ENCODE data around the gene PIF1.

DNA sequence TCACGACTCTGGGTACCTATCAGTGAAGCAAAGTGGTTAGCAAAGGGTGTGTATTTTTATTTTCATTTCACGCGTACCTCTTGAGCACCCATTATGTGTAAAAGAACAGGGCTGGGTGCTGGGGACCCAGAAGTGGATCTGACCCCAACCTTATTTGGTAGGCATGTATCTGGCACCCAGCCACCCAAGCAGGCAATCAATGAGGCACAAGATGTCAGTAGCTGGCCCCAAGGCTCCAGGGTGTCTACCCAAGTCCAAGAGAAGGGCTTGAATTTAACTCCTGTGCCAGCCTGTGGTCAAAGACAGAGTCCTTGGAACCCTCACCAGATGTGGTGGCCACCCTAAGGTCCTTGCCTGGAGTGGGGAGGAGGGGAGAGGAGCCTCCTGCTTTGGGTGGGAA is 22.0 kb upstream of the PIF1 start:
- TF ChIP-seq, protein P1, sequence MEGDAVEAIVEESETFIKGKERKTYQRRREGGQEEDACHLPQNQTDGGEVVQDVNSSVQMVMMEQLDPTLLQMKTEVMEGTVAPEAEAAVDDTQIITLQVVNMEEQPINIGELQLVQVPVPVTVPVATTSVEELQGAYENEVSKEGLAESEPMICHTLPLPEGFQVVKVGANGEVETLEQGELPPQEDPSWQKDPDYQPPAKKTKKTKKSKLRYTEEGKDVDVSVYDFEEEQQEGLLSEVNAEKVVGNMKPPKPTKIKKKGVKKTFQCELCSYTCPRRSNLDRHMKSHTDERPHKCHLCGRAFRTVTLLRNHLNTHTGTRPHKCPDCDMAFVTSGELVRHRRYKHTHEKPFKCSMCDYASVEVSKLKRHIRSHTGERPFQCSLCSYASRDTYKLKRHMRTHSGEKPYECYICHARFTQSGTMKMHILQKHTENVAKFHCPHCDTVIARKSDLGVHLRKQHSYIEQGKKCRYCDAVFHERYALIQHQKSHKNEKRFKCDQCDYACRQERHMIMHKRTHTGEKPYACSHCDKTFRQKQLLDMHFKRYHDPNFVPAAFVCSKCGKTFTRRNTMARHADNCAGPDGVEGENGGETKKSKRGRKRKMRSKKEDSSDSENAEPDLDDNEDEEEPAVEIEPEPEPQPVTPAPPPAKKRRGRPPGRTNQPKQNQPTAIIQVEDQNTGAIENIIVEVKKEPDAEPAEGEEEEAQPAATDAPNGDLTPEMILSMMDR (IDR thresholded peaks at IDR 0.05; ENCODE audit: insufficient read depth, low read length), result no peak
- no peak for TF ChIP-seq POLR2AphosphoS5 (IDR thresholded peaks at IDR 0.05; ENCODE audit: low read depth)
- TF ChIP-seq, protein P2, sequence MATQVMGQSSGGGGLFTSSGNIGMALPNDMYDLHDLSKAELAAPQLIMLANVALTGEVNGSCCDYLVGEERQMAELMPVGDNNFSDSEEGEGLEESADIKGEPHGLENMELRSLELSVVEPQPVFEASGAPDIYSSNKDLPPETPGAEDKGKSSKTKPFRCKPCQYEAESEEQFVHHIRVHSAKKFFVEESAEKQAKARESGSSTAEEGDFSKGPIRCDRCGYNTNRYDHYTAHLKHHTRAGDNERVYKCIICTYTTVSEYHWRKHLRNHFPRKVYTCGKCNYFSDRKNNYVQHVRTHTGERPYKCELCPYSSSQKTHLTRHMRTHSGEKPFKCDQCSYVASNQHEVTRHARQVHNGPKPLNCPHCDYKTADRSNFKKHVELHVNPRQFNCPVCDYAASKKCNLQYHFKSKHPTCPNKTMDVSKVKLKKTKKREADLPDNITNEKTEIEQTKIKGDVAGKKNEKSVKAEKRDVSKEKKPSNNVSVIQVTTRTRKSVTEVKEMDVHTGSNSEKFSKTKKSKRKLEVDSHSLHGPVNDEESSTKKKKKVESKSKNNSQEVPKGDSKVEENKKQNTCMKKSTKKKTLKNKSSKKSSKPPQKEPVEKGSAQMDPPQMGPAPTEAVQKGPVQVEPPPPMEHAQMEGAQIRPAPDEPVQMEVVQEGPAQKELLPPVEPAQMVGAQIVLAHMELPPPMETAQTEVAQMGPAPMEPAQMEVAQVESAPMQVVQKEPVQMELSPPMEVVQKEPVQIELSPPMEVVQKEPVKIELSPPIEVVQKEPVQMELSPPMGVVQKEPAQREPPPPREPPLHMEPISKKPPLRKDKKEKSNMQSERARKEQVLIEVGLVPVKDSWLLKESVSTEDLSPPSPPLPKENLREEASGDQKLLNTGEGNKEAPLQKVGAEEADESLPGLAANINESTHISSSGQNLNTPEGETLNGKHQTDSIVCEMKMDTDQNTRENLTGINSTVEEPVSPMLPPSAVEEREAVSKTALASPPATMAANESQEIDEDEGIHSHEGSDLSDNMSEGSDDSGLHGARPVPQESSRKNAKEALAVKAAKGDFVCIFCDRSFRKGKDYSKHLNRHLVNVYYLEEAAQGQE (IDR thresholded peaks at IDR 0.05; ENCODE audit: insufficient replicate concordance, low read depth), result no peak

Measured in HL-60 (cell line).